RPMI7951 (cell line): ENCODE measurements around the gene FHIT. TPM values are rescaled to one million over a fixed set of nuclear protein-coding genes. Genes with fewer than 3 reads are reported as not detected.

Source experiments
- DNase-seq: peaks from one replicate; pipeline ENCODE4 v3.0.0-alpha.2; 2012; ENCODE audit warnings: low read depth
- total RNA-seq: library from RNA; depleted of rRNA; stranded (reverse); fragments of >200 nt; shearing (Covaris generic); gene quantifications from 2 replicates; pipeline ENCODE4 v1.2.3, GENCODE V29; 2014

FHIT gene
- total RNA-seq, 1 experiment from 2014 or later, result 2.4 TPM

DNA sequence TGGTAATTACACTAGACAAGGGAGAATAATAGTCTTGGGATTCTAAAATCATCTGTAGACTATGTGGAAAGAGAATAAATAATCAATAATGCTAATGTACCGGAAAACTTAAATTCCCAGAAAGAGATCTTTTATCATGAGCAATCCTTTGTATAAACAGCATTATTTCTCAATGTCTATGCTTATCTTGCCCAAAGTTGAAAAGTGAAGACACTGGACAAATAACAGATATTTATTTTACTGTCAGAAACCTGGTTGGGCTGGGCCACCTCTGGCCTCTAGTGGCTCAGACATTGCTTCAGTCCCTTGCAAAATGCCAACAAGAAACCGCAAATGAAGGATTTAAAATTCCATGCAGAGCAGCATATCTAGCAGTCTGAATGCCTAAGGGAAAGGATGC is 409.9 kb downstream of the FHIT start:
- peak; percentile 80 for DNase-seq

DNA sequence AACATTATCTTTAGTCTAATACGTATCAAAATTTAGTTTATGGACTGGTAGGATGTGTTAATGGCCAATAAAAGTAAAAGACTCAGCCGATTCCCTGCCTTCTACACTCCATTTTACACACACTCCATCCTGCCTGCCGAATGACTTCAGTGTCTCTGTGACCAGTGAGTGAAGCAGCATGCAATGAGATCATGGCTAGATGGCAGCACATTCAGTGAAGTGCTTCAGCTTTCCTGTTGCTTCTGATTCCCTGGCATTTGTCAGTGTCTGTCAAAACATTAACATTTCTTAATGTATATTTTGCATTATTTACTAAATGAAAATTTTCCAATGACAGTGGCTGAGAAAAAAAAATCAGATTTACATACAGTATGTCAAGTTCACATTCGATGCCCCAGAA is 412.0 kb downstream of the FHIT start:
- peak; percentile 5 for DNase-seq

DNA sequence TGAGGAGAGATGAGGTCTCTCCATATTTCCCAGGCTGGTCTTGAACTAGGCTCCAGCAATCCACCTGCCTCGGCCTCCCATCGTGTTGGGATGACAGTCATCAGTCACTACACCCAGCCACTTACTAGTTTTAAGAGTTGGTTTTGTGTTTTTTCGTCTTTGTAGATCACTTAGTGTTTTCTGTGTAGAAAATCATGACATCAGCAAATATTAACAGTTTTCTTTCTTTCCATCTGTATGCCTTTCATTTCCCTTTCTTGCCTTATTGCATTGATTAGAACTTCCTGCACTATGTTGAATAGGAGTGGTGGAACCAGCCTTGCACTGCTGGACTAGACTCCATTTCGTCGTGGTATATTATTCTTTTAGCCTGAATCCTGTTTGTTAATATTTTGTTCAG is 415.5 kb downstream of the FHIT start:
- no peak for DNase-seq

DNA sequence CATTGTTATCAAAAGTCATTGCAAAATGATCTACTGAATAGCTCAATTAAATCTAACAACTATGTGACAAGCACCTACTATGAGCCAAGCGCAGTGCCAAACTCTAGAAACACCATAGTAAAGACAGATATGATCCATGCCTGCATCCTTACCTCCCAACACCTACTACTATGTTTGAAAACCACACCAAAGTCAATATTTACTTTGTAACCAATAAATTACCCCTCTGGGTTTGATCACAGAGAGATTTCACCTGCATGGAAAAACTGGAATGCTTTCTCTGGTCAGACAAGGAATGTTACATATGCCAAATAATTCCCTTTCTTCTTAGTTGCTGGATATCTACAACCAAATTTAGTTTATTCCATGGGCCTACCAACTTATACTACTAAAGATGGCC is 422.2 kb downstream of the FHIT start:
- no peak for DNase-seq

DNA sequence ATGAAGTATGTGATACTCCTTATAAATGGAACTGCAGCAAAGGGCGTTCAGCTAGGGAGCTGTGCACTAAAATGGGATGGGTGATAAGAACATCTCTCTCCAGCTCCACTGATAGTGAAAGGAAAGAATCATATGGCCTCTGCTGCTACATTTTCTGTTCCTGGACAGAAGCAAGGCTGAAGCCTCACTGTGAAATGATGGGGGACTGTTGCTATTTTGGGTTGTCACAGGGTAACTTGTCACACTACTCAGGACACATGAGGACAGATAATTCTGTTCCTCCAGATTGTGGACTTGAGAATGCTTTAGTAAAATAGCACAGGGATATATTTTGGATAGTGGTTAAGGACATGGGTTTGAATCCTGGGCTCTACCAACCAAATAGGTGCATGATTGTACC is 423.6 kb downstream of the FHIT start:
- no peak for DNase-seq

DNA sequence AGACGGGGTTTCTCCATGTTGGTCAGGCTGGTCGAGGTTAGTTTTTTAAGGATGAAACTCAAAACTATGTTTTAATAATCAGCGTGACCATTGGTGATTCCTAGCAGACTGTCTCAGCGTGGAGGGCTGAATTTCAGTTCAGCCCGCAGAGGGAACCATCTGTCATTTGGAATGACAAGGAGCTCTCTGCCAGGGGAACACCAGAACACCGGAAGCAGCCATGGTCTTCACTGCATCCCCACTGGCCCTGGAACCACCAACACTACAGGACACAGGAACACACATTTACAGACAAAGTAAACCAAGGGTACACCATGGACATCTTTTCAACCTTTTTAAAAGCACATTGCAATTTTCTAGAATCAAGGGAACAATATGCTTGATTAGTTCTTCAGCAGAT is 424.7 kb downstream of the FHIT start:
- no peak for DNase-seq

DNA sequence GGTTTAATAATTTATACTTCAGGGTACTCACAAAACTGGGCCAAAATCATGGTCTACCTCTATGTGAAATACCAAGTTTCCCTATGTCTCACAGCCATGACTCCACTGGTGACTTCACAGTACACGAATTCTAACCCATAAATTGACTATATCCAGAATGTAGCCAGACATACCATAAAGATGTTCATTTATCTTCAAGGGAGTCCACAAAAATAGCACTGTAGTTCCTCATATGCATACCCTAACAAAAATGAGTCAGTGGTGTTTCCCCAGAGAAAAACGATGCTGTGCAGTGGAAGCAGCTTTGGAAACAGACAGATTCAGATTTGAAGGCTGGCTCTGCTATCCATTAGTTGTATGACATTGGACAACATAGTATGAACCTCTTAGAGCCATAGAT is 438.8 kb downstream of the FHIT start:
- peak; percentile 11 for DNase-seq

DNA sequence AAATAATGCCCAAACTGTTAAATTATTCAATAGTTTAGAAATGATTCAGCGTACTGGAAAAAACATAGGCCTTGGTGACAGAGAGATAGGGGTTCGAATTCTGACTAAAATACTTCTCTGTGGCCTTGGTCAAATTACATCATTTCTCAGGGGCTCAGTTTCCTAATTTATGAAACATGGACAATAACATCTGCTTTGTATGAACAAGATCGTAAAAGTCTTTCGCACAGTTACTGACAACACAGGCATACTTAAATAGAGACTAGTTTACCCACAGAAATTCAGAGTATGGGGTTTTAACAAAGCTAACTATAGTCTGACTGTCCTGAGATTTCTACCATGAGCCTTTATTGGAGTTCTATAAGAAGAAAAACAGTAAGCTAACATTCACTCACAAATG is 440.4 kb downstream of the FHIT start:
- no peak for DNase-seq

DNA sequence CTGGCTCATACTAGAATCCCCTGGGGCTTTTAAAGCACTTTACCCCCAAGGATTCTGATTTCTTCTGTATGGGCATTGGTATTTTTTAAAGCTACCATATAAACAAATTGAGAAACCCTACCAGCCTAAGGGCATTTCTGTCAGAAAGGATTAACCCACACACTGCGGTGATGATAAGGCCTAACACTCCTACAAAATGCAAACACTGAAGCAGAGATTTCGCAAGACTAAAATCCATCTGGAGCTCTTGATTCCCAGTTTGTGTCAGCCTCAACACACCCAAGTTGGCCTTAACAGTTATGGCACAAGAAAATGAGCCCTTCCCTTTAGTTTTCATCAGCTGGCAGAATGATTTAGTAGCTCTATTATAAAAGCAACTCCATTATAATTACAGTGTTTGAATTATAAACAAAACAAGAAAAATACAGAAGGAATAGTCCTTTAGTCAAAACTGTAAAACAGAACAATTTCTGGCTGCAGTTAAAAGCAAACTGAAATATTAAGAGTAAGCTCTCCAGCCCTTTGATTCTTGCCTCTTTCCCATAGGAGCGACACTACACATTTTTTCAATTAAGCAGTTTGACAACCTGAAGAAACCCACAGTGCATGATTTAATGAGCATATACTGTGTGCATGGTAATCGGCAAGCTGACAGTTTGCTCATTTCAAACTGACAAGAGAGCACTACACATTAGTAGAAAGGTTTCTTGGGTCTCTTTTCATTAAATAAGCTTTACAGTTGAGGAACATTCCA is 441.2 kb downstream of the FHIT start:
- peak; percentile 94 for DNase-seq

DNA sequence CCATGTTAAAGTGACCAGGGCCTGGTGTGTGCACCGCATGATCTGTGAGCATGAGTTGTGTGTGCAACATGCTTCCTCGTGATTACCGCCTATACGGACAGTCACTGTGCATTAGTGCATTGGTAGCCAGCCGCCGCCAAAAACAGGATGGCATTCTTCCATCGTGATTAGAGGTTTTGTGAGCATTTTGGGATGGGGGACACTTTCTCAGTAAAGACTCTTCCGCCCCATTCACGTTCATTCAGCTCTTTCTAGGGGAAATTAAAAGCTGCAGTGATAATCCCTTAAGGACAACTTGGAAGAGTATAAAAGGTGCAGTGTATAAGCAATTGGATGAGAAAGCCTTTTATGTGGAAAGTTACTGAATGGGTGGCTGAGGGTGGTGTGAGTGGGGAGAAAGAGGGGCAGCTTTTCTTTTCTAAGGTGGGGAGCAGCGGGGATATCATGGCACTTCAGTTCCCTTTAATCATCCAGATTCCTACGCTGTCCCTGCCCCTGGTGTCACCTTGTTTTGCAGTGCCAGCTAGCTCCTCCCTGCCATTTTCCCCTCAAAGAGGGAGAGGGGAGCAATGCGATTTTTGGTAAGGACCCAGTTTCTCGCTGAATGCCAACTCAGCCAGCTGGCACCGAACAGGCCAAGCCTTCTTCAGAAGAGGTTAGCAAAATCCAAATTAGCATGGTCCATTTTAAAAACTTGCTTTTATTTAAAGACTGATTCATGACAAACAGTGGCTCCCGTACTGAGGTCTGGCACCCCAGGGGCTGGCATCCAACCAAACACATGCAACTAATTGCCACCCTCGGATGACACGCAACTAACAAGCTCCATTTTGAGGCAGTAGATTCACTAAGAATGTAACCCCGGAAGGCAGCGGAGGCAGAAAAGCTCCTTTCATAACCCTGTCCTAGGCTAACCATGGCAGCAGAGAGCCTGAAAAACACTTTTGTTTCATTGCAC is 447.8 kb downstream of the FHIT start:
- peak; percentile 87 for DNase-seq

DNA sequence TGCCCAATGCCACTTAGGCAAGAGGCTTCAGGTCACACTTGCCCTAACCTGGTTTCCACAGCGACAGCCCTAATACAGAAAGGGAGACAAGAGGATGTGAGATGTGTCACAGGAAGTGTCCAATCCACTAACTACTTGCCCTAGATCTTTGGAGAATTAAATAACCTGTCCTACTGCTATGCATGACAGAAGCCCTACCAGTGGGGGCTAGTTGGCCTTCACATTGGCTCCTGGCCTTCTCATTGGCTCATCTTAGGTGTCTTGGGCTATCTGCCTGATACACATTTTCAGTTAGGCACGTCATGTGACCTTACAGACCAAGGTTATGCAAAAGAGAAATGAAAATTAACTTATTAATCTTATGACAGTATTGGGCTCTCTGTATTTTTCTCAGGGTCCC is 449.9 kb downstream of the FHIT start:
- no peak for DNase-seq

DNA sequence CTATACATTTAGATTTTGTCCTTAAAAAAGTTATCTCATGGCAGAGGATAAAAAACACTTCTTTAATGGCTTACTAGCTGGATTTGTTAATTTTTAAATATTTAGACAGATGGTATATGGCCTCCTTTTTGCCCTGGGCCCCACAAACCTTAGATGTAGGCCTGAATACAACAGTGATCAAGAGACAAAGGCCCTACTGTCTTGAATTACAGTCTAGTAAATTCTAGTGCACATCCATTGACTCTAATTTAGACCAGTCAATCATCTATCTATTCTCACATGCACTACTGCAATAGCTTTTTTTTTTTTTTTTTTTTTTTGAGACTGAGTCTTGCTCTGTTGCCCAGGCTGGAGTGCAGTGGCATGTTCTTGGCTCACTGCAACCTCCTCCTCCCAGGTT is 452.8 kb downstream of the FHIT start:
- no peak for DNase-seq

DNA sequence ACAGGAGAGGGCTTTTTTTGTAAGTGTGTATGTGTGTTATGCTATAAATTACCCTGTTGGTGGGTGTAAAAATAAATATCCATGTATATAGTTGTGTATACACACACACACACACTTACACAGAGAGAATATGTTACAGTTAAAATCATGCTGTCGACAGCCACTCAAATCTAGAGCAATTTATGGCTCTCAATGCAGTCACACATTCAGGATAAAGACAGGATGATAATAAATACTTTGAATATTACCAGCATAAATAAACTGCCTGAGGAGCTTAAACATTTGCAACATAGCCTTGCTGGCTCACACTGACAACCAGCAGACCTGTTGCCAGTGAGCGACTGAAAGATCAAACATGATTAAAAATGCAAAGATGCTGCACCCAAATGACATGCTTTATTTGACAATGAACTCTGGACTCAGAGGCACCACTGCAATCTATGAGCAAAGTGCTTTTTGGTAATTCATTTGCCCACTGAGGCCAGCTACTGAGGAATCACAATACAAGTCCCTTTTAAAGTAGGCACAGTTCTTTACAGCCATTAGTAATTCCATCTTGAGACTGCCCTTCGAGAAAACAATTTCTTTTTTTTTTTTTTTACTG is 458.9 kb downstream of the FHIT start:
- no peak for DNase-seq

DNA sequence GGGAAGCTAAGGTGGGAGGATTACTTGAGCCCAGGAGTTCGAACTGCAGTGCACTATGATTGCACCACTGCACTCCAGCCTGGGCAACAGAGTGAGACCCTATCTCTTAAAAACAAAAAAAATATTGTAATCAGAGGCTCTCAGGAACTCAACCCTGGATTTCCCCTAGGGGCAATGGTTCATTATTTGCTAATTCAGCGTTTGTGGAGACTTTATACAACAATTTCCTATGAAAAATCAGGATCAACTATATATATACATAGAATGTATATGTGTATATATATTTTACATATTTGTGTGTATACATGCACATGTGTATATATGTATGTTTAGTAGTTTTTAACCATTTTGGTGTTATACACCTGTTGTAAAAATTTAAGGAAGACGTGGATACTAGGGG is 463.1 kb downstream of the FHIT start:
- DNase-seq, result no peak

DNA sequence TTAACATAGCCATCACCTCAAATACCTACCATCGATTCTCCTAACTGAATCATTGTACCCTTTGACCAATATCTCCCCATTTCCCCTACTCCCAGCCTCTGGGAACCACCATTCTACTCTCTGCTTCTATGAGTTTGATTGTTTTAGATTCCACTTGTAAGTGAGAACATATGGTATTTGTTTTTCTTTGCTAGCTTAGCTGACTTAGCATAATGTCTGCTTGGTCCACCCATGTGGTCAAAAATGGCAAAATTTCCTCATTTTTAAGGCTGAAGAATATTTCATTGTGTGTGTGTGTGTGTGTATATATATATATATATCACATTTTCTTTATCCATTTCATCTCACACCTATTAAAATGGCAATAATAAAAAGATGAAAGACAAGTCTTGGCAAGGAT is 469.3 kb downstream of the FHIT start:
- DNase-seq, result no peak

DNA sequence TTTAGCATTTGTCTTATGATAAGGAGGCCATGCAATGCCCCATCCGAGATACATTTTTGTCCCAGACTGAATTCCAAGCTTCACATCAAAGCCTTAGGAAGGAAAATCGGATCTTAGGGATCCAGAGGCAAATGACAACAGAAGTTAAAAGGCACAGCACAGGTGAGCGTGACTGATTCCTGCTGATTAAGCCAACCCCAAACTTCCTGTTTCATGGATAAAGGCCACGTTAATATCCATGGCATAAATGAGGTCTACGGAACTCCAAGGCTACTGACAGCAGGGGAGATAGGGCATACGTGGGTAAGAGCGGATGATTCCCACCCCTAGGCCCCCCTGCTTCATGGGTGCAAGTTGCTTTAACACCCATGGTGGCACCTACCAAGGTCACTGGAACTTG is 471.6 kb downstream of the FHIT start:
- DNase-seq, result no peak

DNA sequence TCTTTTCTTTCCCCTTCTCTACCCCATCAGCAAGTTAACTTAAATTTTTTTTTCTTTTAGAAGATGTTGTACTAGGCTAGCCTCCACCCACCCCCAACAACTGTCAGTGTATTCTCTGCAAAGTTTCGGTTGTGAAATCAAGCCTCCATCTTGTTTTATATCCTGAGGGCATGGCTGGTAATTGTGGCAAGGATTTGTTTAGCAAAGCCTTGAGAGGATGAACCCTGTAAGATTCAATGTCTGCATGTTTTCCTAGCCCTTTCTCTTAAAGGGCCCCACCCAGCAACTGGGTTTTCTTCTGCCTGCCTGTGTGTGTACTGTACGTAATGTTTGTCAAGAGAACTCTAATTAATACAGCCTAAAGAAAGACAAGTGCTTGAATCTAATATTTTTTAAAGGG is 475.3 kb downstream of the FHIT start:
- DNase-seq, result peak; percentile 83

DNA sequence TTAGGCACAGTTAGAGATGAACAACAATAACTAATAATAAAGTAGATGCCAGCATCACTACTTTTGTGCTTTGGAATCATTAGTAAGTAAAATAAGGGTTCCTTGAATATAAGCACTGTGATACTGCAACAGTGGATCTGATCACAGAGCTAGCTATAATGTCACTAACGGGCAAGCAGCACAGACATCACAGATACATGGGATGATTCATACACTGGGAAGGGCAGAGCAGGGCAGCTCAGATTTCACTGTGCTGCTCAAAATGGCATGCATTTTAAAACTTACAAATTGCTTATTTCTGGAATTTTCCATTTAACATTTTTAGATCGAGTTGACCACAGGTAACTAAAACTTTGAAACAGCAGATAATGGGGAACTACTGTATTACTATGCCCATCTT is 476.6 kb downstream of the FHIT start:
- peak; percentile 72 for DNase-seq

DNA sequence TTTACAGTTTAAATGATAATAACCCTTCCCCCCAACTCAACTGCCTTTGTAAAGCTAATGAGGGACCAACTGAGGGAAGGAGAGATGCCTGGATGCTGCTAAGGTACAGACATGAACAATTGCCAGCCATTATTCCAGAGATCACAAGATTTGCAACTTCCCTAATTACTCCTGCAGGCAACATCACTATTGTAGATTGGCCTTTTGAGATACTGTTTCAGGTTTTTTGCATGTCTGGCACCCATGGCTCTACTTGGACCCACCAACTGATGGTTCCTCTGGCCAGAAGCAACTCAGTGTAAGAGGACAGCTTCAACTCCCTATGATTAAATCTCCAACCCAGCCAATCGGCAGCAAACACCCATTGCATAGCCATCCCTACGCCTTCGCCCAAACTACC is 478.7 kb downstream of the FHIT start:
- no peak for DNase-seq

DNA sequence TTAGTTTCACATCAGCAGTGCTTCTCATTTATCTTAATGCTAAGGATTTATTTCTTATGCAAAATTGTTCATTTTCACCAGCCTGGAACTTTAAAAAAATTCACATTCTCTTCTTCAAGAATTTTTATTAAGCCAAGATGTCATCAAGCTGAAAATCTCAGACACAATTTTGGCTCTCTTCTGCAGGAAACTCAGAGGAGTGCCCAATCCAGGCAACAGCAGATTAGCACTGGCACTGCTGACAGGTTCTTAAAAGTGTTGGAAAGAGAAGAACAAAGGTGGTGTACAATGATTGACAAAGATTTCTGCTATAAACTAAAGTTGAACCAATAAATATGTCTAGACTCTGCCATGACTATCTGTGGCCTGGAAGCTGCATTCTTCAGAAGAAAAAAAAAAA is 479.5 kb downstream of the FHIT start:
- no peak for DNase-seq

DNA sequence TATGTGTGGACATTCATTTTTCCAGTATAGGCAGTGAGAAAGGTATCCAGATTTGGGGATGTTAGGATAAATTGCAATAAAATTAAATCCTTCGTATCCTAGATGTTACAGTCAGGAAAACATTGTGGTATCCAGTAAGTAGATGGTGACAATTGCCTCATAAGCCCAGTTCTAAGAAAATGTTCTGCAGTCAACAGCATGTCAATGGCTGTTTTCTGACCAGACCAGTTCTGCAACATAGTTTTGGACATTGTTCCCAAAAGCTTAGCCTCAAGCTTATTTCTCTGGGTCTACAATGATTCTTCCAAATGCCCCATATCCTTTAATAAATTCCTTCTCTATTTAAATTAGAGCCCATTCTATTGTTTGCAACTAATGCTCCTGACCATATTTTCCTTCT is 480.7 kb downstream of the FHIT start:
- no peak for DNase-seq

DNA sequence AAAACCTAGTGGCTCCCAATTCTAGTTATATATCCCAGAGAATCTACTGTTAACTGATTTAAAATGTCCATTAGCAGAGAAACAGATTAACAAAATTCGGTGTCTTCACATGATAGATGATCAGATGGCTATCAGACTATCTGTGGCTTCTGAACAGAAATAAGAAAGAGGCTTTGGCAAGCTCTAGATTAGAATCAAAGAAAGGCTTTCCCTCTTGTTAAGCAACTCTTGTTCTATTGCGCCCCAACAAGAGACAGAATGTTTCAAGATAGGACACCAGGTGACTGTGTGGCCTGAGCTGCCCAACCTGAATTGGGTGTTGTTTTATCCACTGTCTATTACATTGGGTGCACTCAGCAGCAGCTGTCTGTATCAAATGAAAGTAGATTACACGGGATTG is 483.7 kb downstream of the FHIT start:
- no peak for DNase-seq

DNA sequence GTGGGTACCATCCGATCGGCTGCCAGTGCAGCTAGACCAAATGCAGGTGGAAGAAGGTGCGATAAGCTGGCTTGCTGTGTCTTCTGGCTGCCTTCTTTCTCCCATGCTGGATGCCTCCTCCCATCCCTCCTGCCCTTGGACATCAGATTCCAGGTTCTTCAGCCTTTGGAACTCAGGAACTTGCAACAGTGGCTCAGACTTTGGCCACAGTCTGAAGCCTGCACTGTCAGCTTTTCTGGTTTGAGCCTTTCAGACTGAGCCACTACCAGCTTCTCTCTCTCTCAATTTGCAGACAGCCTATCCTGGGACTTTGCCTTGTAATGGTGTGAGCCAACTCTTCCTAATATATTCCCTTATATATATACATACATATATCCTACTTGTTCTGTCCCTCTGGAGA is 485.5 kb downstream of the FHIT start:
- DNase-seq, result no peak
